Right lobe of liver (tissue), 4 donors: Measurements from ENCODE around the gene SLC16A8.

Experiments used
- POLR2A ChIP-seq: fragments of 450-650 bp; IDR thresholded peaks from one replicate; pipeline ENCODE4 v1.6.1; 2017; ENCODE audit warnings: antibody characterized with exemption, mild to moderate bottlenecking
- TF ChIP-seq, protein P1 (sequence below), 4 donors: fragments of 200-600 bp in 3 of 4; fragments of 450-650 bp in 1 of 4; IDR thresholded peaks; one replicate each; pipeline versions ENCODE4 v1.5.1 to v1.8.0; 2016 to 2022; ENCODE audit warnings: antibody characterized with exemption in 4 of 4, mild to moderate bottlenecking in 2 of 4
- donor health status: DM: no; HTN: no; CAD: no.
- donor health status: DM: no; HTN: no; CAD: no.
- donor health status: DM: no; HTN: yes; CAD: no.

GRCh38 chr22:38038426-38038825 lies 45.6 kb downstream of the SLC16A8 start:
- TF ChIP-seq, protein P1, sequence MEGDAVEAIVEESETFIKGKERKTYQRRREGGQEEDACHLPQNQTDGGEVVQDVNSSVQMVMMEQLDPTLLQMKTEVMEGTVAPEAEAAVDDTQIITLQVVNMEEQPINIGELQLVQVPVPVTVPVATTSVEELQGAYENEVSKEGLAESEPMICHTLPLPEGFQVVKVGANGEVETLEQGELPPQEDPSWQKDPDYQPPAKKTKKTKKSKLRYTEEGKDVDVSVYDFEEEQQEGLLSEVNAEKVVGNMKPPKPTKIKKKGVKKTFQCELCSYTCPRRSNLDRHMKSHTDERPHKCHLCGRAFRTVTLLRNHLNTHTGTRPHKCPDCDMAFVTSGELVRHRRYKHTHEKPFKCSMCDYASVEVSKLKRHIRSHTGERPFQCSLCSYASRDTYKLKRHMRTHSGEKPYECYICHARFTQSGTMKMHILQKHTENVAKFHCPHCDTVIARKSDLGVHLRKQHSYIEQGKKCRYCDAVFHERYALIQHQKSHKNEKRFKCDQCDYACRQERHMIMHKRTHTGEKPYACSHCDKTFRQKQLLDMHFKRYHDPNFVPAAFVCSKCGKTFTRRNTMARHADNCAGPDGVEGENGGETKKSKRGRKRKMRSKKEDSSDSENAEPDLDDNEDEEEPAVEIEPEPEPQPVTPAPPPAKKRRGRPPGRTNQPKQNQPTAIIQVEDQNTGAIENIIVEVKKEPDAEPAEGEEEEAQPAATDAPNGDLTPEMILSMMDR (IDR thresholded peaks at IDR 0.05) = no peak
- no peak for TF ChIP-seq POLR2A
